ENCODE data around the gene DCBLD1.

DCBLD1 gene

DNA sequence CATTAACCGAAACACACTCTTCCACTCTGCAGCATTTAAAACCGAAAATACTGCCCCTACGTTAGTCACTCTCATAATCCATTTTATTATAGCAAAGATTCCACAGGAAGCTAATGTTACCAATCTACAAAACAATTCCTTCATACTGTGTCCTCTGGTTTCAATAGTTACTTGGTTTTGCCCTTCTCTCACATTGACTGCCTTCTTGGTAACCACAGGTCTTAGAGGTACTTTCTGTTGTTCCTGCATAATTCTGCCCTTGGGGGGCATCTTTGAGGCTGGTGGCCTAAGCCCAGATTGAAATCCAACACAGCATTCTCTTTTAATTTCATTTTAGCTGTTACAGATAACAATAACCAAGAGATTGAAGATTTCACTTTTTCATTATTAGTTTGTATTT lies 9.8 kb upstream of the DCBLD1 start:
- DNase-seq (ENCODE audit: low read depth), result no peak

DNA sequence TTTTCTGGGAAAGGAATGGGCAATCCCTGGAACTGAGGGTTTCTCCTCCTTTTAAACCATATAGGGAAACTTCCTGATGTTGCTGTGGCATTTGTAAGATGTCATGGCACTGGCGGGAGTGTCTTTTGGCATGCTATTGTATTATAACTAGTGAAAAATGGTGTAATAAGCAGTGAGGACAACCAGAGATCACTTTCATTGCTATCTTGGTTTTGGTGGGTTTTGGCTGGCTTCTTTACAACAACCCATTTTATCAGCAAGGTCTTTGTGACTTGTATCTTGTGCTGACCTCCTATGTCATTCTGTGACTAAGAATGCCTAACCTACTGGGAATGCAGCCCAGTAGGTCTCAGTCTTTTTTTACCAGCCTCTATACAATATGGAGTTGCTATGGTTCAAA lies 9.1 kb upstream of the DCBLD1 start:
- DNase-seq (ENCODE audit: low read depth), result no peak

DNA sequence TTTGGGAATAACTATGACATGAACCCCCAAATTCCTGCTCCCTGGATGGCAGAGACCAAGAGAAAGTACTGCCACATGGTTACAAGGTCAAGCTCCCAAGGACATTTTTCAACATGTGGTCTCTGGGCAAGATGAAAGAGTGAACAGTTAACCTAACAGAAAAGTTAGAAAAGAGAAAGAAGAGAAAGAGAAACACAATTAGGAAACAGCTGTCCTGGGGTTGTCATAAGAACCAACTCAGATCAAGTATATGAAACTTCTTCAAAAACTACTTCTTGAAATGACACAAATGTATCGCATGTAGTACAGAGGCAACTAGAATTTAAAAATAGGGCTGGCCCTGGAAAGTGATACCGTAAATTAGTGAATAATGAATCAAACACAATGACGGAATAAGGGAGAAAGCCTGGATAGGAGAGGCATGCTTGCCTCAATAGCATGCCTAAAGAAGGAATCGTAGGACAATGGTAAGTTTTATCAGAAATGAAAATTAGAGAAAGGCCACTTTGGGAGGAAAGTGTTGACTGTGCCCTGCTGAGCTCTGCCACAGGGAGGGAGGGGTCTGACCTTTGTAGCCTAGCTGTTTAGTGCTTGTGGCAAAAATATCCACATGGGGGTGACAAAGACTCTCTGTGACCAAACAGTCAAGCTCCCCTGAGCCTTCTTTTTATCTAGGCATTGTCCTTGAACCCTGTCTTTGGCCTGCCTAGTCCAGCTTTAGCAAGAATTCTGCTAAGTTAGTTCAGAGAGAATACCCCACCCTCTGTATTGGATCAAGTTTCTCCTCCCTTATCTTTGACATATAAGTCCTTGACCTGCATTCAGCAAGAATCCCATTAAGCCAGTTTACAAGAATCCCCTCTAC lies 4.3 kb upstream of the DCBLD1 start:
- no peak for DNase-seq (ENCODE audit: low read depth)

DNA sequence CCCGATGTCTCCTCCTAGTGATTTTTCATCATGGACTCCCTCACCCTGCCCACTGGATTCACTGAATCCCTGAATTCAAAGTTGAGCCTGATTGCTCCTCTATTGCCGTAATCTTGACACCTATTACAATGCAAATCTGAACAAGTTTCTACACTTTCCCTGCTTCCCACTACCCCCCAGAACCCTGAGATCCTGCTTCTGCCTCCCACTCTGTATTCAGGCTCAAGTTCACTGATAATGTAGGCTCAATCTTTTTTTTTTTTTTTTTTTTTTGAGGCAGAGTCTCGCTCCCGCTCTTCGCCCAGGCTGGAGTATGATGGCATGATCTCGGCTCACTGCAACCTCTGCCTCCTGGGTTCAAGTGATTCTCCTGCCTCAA lies 3.6 kb upstream of the DCBLD1 start:
- DNase-seq (ENCODE audit: low read depth), result no peak

DNA sequence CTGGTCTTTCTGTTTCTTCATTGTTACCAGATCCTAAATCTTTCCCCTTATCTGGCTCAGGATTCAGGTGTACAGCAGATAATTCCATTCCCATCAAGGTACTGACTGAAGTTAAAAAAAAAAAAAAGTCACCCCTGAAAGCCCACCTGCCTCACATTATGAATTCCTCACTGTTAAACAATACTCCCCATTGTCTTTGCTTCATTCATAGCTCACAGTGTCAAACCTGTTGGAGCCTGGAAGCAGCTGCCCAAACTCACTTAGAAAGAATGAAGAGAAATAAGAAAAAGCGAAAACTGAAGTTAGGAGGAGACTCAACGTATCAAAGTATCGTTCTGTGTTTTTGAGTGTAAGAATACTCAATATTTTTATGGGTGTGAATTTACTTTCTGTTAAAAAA lies 1.8 kb upstream of the DCBLD1 start:
- no peak for DNase-seq (ENCODE audit: low read depth)

DNA sequence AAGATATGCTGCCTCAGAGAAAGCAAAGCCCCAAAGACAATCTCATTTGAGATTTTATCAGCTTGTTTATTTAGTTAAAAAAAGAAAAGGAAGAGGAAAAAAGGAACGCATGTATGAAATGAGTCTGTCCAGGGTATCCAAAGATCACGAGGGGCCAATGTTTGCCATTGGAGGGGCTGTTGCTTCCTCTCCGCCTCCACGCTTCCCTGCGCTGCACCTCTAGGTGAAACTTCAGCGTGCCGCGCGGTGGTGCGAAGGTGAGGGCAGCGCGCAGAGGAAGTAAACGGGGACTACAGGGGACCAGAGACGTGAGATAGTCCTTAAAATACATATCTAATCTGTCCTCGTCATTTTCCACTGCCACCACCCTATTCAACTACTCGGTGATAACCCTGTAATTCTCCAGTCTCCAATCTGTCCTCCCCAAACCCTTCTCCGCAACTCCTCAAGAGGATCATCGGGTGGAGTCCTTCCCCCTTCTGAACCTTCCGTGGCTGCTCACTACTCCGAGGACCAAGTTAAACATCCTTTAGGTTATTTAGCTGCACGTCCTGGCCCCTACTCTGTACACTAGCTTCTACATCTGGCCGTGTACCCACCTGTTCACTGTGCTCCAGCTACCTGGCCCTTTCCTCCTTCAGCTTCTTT lies 1.1 kb upstream of the DCBLD1 start:
- no peak for DNase-seq (ENCODE audit: low read depth)

DNA sequence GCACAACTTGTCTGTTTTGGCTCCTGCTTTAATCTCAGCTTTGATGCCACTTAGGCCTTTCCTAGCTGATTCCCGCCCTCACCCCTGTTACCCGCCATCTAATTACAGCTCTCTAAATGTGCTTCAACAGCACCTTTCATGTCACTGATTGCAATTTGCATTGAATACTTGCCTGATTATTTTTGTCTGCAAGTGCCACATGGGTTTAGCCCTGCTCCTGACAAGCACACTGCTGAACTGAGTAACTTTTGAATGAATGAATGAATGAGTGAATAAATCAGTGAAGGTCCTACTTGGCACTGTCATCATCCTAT lies 591 bp upstream of the DCBLD1 start:
- no peak for DNase-seq (ENCODE audit: low read depth)

DNA sequence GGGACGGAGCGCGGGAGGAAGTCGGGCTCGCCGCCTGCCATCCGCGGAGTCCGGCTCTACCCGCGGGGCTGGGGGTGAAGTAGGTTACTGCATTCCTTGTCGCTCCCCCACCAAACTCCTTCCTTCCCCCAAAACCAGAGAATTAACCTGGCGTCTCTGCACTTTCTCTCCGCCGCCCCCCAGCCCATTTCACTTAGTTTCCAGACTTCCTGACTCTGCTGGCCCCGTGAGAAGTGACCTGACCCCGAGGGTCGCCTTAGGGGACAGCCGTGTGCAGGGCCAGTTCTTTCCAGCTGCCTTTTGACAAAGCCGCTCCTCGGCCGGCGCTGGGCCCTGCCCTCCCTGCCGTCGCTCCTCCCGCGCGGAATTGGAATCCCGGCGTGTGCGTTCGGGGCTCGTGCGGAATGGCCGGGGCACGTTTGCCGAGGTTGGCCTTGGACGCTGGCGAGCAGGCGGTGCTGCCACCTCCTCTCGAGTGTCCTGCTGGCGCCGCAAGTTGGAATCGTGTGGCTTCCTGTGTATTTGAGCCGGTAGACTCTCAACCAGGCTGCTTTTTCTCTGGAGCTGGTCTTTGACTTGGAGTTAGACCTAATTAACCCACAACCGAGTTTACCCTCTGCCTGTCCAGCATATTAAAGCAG lies 650 bp downstream of the DCBLD1 start:
- DNase-seq (ENCODE audit: low read depth), result no peak

DNA sequence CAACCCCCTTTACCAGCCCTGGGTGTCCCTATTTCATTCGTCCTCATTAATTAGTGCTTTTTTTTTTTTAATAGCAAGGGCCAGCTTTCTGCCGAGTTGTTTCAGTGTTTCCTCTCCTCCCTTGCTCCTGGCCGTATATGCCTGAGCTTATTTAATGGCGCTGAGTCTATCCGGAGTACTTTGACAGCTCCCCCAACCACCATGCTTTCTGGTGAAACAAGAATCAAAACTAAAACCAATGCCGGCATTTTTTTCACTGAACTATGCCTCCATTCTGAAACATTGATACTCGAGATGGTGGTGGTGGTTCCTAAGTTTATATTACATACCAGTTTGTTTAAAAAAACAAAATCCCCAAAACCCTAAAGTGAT lies 1.2 kb downstream of the DCBLD1 start:
- no peak for DNase-seq (ENCODE audit: low read depth)

DNA sequence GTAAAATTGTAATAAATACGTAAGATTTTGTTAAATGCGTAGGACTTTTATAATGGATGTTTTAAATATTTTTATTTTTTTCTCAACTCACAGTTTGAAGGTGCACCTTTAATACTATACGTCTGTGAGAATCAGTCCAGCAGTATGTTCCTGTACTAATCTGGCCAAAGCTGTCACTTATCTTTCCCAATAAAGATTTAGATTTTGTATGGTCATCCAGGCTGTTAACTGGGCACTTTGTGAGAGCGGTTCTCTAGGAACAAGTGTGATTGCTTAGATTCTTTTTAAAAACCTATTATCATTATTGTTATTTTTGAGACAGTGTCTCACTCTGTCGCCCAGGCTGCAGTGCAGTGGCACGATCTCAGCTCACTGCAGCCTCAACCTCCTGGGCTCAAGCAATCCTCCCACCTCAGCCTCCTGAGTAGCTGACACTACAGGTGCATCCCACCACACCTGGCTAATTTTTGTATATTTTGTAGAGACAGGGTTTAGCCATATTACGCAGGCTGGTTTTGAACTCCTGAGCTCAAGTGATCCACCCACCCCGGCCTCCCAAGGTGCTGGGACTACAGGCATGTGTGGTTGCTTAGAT lies 1.7 kb downstream of the DCBLD1 start:
- no peak for DNase-seq (ENCODE audit: low read depth)

DNA sequence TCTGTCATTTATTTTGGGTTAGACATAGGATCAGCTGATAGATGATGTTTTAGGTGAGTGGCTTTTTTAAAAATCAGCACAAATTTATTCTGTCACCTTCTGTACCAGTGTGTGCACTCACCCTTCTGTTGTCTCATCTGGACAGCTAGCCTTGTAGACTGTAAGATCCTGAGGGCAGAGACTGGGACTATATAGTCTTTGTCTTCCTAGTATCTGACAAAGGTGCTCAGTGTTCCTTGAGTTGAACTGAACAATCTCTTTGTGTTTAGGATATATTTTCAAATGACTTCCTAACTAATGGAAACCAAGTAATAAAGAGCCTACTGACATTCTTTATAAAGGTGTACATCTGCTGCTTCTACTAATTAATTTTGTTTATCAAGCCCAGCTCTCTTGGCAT lies 3.0 kb downstream of the DCBLD1 start:
- DNase-seq (ENCODE audit: low read depth), result no peak

DNA sequence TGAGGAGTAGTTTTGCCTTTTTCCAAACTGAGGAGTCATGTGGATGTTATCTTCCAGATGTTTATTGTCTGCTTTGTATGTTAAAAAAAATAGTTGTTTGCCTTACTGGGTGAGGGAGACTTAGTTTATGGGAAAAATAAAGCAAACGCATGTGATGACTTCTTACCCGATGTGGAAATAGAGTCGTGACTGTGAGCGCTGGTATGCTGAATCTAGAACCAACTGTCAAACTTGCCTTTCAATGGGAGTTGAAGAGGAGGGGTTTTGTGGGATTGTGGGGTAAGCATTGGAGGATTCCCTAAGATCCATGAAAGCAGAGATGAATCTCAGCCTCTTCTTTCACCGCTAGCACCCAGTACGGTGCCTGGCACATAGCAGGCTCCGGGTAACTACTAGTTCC lies 5.3 kb downstream of the DCBLD1 start:
- no peak for DNase-seq (ENCODE audit: low read depth)

DNA sequence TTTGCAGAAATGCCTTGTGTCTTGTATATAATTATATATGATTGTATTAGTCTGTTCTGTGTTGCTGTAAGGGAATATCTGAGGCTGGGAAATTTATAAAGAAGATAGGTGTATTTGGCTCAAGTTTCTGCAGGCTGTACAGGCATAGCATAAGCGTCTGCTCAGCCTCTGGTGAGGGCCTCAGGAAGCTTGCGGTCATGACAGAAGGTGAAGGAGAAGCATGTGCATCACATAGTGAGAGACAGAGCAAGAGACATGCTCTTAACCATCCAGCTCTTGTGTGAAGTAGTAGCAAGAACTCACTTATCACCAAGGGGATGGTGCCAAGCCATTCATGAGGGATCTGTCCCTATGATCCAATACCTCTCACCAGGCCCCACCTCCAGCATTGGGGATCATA lies 6.5 kb downstream of the DCBLD1 start:
- no peak for DNase-seq (ENCODE audit: low read depth)

DNA sequence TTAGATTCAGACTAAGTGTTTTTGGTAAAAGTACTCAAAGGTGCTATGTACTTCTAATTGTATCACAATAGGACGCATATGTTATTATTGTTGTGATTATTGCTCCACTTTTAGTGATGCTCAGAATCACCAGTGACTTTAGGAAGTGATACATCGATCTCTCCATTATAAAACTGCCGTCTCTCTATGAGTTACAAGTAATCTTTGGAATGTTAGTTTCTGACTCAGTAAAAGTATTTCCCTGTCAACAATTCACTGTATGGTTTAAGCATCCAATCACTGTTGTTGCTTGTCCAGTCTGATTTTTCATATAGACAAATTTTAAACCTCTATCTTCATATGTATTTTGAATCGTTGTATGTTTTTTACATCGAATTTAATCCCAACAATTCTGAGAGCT lies 9.4 kb downstream of the DCBLD1 start:
- no peak for DNase-seq (ENCODE audit: low read depth)

DNA sequence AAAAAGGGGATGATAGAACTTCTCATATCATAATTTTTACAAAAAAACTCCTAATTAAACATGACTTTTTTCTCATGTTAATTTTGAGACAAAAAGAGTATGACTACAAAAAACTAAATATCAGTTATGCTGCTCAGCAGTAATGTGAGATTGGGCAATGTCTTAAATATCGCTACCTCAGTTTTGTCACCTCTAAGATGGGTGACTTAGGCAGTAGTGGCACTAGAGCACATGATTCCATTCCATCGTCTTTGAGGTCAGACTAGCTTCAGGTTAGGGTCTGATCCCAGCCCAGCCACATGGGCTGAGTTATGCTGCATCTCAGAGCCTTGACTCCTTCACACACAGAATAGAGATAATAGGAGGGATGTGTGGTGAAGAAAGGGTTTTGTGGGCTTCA lies 11.0 kb downstream of the DCBLD1 start:
- DNase-seq (ENCODE audit: low read depth), result no peak

DNA sequence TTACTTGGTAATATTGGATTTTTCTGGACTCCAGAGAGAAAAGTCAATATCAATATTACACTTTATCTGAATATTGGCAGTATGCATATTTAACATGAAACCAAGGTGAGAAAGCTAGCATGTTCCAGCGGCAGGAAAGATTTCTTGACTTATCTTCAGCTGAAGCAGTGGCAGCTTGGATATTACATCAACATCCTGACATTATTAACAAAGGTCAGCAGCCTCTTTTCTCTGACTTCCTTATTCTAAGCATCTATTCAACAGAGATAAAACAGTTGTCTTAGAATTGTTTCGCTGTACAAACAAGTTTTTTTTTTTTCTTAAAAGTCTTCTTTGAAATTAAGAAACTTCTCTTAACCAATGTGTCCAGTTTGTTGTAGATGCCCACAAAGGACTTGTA lies 11.8 kb downstream of the DCBLD1 start:
- no peak for DNase-seq (ENCODE audit: low read depth)

DNA sequence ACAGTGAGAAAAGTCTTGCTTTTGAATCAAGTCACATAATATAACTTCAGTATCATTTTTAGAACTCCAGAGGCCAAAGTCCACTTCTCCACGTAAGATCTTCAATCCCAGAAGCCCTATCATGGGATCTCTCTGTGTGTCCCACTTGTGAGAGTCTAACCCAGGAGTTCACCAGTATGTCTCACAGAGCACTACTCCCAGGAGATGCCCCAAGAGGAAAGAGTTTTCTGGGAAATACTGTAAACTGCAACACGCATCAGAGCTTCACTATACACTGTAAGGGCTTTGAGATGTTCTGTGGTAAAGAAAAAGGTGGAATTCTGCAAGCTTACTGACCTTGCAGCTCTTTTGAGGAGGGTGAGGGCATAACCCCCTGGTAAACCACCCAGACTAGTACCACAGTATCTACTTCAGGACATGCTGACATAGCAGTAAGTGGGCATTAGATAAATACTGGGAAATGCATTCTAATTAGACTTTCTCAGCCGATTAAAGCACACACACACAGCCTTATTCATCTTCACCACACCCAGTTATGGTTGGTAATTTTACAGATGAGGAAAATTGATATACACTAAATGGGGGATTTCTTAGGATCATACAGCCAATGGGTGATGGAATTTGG lies 12.3 kb downstream of the DCBLD1 start:
- peak; percentile 61 for DNase-seq (ENCODE audit: low read depth)

DNA sequence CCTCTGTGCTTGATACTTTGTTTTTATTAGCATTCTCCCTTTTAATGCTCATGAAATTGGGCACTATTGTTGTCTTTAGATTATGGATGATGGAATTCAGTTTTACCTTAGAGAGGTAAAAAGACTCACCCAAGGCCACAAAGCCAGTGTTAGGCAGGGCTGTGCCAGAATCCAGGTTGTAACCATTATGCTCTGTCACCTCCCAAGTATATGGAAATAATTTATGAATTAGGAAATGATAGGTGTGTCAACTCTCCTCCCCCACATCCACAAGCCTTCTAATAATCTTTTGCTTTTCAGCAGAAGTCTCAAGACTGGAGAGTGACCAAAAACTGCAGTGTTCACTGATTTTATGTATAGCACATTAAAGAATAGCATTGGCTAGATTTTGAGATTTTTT lies 13.0 kb downstream of the DCBLD1 start:
- no peak for DNase-seq (ENCODE audit: low read depth)

DNA sequence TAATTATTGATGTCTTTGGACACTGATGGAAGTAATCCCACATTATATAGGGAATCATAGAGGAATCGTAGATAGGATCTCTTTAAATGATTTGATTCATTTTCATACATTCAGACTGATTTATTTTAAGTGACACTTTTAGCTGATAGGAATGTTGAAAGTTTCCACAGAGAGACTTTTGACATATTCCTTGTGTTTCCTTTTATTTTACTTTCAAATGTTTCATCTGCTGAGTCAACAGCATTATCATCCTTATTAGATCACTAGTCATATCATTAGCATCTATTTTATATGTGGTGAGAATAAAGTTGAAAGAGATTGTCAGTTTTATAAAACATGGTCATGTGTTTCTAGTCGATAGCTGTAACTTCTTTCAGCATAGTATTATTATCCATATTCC lies 13.4 kb downstream of the DCBLD1 start:
- no peak for DNase-seq (ENCODE audit: low read depth)

DNA sequence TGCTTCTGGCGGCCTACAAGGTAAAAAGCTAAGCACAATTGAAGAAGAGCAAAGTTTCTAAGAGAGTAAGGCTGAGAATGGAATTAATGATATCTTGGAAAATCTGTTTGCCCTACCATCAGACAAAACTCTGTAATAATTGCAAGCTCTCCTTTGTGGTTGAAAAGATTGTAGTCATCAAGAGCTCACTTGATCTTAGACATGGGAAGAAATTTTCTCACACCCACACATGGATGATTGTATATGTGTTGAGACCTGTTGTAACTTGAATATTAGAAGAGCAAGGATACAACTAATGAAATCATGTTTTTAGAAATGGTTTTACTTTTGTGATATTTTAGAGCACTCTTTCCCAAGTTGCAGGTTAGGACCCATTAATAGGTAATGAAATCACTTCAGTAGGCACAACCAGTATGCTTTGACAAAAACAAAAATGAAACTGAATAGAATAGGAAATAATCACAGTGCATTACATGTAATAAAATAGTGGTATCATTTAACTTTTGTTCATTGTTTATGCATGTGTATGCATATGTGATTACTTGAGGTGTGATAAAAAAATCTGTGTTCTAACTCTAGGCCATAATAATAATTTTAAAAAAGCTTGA lies 14.0 kb downstream of the DCBLD1 start:
- no peak for DNase-seq (ENCODE audit: low read depth)

DNA sequence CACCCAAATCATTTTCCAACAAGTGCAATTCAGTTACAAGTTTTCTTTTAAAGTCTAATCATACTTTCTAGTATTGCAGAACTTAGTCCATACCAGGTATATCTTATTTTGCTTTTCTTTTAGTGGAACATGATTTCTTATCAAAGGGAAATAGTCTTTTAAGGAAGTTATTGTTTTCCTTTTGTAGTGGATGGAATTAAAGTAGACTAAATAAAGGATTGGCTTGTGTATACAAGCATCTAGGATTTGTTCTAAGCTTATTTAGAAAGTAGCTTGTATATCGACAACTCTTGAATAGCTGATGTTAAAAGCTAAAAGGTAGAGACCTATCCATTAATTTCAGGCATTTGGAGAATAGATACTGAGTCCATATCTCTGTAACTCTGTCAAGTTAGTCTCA lies 14.8 kb downstream of the DCBLD1 start:
- no peak for DNase-seq (ENCODE audit: low read depth)

DNA sequence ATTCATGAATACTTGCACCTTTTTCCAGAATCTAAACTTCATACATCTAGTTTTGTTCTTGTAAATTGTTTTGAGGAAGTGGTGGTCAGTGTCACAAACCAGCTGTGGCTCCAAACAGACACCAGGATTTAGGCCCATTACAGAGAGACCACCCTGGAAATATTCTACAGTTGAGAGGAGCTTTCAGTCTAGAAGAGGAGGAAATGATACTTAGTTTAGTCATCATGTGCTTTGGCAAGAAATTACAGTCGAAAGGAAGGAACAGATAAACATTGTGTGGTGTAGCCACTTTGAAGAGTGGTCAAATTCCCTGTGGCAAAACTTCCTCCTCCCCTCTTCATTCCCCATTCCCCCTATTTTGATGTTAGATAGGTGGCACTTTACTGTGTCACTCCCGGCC lies 15.7 kb downstream of the DCBLD1 start:
- DNase-seq (ENCODE audit: low read depth), result peak; percentile 59

Measured in stromal cell of bone marrow (primary cell).